ENCODE results near the gene HBZ.

DNA sequence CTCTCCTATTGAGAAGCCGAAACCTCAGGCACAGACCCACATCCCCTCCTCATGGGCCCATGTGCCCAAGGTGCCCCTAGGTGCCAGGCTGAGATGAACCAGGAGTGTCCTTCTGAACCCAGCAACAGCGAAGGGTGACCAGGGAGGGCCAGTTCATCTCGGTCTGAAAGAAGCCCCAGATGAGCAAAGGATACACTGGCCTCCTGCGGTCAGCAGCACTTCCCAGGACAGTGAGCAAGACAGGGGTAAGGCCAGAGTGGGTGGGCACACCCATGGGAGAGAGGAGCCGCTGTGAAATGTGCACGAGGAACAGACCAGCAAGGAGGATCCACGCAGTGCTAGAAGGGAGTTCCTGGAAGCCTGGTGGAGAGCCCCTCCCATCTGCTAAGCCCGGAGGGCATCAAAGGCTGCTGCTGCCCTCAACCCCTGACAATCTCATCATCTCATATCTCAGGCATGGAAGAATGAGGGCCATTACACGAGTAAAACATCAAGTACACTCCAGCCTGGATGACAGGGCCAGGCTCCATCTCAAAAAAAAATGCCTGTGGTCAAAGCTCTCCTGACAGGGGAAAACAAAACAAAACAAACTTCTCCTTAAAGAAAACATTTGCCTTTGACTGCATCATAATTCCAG is 3.3 kb upstream of the HBZ start:
- TF ChIP-seq POLR2A (IDR thresholded peaks at IDR 0.05; ENCODE audit: control extremely low read depth in 1 of 2, low read depth in 2 of 2, low read length in 2 of 2) (no peak), EZH2 (IDR thresholded peaks at IDR 0.05; ENCODE audit: low read depth, low read length, severe bottlenecking) (no peak), EP300 (IDR thresholded peaks at IDR 0.05; ENCODE audit: borderline replicate concordance in 1 of 2, low read depth in 2 of 2, low read length in 2 of 2) (no peak), SP2 (IDR thresholded peaks at IDR 0.05; ENCODE audit: low read length) (no peak), BCL11A (IDR thresholded peaks at IDR 0.05; ENCODE audit: low read depth in 2 of 2, low read length in 2 of 2) (no peak), JUND (IDR thresholded peaks at IDR 0.05; ENCODE audit: low read length) (no peak), RFX5 (IDR thresholded peaks at IDR 0.05; ENCODE audit: borderline replicate concordance, low read depth, low read length) (no peak)
- TF ChIP-seq, protein P1, sequence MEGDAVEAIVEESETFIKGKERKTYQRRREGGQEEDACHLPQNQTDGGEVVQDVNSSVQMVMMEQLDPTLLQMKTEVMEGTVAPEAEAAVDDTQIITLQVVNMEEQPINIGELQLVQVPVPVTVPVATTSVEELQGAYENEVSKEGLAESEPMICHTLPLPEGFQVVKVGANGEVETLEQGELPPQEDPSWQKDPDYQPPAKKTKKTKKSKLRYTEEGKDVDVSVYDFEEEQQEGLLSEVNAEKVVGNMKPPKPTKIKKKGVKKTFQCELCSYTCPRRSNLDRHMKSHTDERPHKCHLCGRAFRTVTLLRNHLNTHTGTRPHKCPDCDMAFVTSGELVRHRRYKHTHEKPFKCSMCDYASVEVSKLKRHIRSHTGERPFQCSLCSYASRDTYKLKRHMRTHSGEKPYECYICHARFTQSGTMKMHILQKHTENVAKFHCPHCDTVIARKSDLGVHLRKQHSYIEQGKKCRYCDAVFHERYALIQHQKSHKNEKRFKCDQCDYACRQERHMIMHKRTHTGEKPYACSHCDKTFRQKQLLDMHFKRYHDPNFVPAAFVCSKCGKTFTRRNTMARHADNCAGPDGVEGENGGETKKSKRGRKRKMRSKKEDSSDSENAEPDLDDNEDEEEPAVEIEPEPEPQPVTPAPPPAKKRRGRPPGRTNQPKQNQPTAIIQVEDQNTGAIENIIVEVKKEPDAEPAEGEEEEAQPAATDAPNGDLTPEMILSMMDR (IDR thresholded peaks at IDR 0.05; ENCODE audit: control extremely low read depth in 1 of 3, insufficient read depth in 1 of 3, low read depth in 1 of 3, low read length in 3 of 3): no peak
